A549 (cell line): ENCODE measurements around the gene ALDH1A3.

Source experiments
- CTCF ChIP-seq: fragments of >200 bp; sonication (Bioruptor Twin); formaldehyde crosslinking; IDR thresholded peaks from 3 replicates; pipeline ENCODE4 v1.5.1; 2016
- EP300 ChIP-seq, 2 experiments: fragments of >200 bp; sonication (Bioruptor Twin); formaldehyde crosslinking; IDR thresholded peaks; 2 replicates in 1 of 2; 3 replicates in 1 of 2; pipeline ENCODE4 v1.6.1; 2016 to 2017
- JUN ChIP-seq, 2 experiments: fragments of >200 bp; sonication (Bioruptor Twin); formaldehyde crosslinking; IDR thresholded peaks; 2 replicates in 1 of 2; 3 replicates in 1 of 2; pipeline ENCODE4 v1.6.1; 2016 to 2017
- JUNB ChIP-seq: fragments of >200 bp; sonication (Bioruptor Twin); formaldehyde crosslinking; IDR thresholded peaks from 2 replicates; pipeline ENCODE4 v1.6.1; 2016
- POLR2A ChIP-seq: IDR thresholded peaks from 2 replicates; pipeline ENCODE4 v1.6.1; 2012; ENCODE audit warnings: mild to moderate bottlenecking, low read length
- RCOR1 ChIP-seq: fragments of 150-350 bp; IDR thresholded peaks from 2 replicates; pipeline ENCODE4 v1.6.1; 2014; ENCODE audit warnings: antibody characterized with exemption, low read length, low read depth
- RFX5 ChIP-seq: fragments of 450-650 bp; IDR thresholded peaks from 2 replicates; pipeline ENCODE4 v1.7.1; 2014; ENCODE audit warnings: antibody characterized with exemption, mild to moderate bottlenecking, moderate library complexity
- ZC3H11A ChIP-seq: fragments of 450-650 bp; IDR thresholded peaks from 2 replicates; pipeline ENCODE4 v1.6.1; 2014; ENCODE audit warnings: antibody characterized with exemption, mild to moderate bottlenecking
- ZSCAN20 ChIP-seq: fragments of 250-450 bp; sonication (Bioruptor Pico); IDR thresholded peaks from 2 replicates; pipeline ENCODE4 v1.8.0; 2022; ENCODE audit warnings: mild to moderate bottlenecking, moderate library complexity
- TF ChIP-seq, protein P1 (sequence below): fragments of 450-650 bp; IDR thresholded peaks from 2 replicates; pipeline ENCODE4 v1.6.1; 2014; ENCODE audit warnings: antibody characterized with exemption
- TF ChIP-seq, protein P2 (sequence below): fragments of 200-600 bp; sonication (generic); IDR thresholded peaks from 2 replicates; pipeline ENCODE4 v1.6.1; 2016; ENCODE audit warnings: antibody characterized with exemption, mild to moderate bottlenecking, moderate library complexity

GRCh38 chr15:100925480-100925879, 45.8 kb downstream of the ALDH1A3 start:
- TF ChIP-seq, protein P1, sequence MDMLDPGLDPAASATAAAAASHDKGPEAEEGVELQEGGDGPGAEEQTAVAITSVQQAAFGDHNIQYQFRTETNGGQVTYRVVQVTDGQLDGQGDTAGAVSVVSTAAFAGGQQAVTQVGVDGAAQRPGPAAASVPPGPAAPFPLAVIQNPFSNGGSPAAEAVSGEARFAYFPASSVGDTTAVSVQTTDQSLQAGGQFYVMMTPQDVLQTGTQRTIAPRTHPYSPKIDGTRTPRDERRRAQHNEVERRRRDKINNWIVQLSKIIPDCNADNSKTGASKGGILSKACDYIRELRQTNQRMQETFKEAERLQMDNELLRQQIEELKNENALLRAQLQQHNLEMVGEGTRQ: no peak
- TF ChIP-seq CTCF (no peak), RCOR1 (no peak), POLR2A (no peak), EP300 (IDR thresholded peaks at IDR 0.05) (no peak), ZC3H11A (no peak), JUNB (no peak), ZSCAN20 (CRISPR knock-in tag) (no peak), RFX5 (no peak), JUN (IDR thresholded peaks at IDR 0.05) (no peak)
- TF ChIP-seq, protein P2, sequence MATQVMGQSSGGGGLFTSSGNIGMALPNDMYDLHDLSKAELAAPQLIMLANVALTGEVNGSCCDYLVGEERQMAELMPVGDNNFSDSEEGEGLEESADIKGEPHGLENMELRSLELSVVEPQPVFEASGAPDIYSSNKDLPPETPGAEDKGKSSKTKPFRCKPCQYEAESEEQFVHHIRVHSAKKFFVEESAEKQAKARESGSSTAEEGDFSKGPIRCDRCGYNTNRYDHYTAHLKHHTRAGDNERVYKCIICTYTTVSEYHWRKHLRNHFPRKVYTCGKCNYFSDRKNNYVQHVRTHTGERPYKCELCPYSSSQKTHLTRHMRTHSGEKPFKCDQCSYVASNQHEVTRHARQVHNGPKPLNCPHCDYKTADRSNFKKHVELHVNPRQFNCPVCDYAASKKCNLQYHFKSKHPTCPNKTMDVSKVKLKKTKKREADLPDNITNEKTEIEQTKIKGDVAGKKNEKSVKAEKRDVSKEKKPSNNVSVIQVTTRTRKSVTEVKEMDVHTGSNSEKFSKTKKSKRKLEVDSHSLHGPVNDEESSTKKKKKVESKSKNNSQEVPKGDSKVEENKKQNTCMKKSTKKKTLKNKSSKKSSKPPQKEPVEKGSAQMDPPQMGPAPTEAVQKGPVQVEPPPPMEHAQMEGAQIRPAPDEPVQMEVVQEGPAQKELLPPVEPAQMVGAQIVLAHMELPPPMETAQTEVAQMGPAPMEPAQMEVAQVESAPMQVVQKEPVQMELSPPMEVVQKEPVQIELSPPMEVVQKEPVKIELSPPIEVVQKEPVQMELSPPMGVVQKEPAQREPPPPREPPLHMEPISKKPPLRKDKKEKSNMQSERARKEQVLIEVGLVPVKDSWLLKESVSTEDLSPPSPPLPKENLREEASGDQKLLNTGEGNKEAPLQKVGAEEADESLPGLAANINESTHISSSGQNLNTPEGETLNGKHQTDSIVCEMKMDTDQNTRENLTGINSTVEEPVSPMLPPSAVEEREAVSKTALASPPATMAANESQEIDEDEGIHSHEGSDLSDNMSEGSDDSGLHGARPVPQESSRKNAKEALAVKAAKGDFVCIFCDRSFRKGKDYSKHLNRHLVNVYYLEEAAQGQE: no peak
